ENCODE results near the gene ABLIM3. TPM values are rescaled to one million over a fixed set of nuclear protein-coding genes. Genes with fewer than 3 reads are reported as not detected.
"Not testable (repeated sequence)": the region's sequence is repeated elsewhere in the genome, so short reads cannot be mapped to it uniquely, and the experiment has no call there.

The ABLIM3 gene
- total RNA-seq, 1 donor from 2014 or later, result not detected

- no peak overlapping the region for H3K27ac Mint-ChIP-seq
- CTCF ChIA-PET, result no interaction called here
- peaks cover 41% of the 10 kb centered on the region for H3K27me3 Mint-ChIP-seq
- no peaks in the 10 kb centered on the region for H3K9me3 Mint-ChIP-seq
- DNase-seq (no peak), ATAC-seq (ENCODE audit: low read depth) (no peak)
- TF ChIP-seq CTCF (IDR thresholded peaks at IDR 0.05), result no peak
- H3K4me1 Mint-ChIP-seq, result no peaks in the 10 kb centered on the region
- H3K36me3 Mint-ChIP-seq (ENCODE audit: low read depth), result no peaks in the 10 kb centered on the region
- intact Hi-C loops (cut with micrococcal nuclease), result no loop called here
- H3K4me3 Mint-ChIP-seq, result no peak overlapping the region
- POLR2A ChIA-PET, result no interaction called here
Measured at GRCh38 chr5:149181732-149182131, 40.4 kb downstream of the ABLIM3 start.

- CTCF ChIA-PET, result no interaction called here
Measured at GRCh38 chr5:149182241-149182640, 40.9 kb downstream of the ABLIM3 start.

GRCh38 chr5:149185067-149185466, 43.8 kb downstream of the ABLIM3 start:
- Mint-ChIP-seq H3K4me1 (no peaks in the 10 kb centered on the region), H3K9me3 (no peaks in the 10 kb centered on the region), H3K36me3 (ENCODE audit: low read depth) (no peaks in the 10 kb centered on the region), H3K4me3 (no peak overlapping the region), H3K27ac (no peak overlapping the region), H3K27me3 (peaks cover 33% of the 10 kb centered on the region)
- no peak for DNase-seq
- intact Hi-C loops (cut with micrococcal nuclease), result no loop called here
- ChIA-PET CTCF (no interaction called here), POLR2A (no interaction called here)
- TF ChIP-seq CTCF (IDR thresholded peaks at IDR 0.05), result no peak
- ATAC-seq (ENCODE audit: low read depth), result no peak

More at GRCh38 chr5:149182241-149182640, 40.9 kb downstream of the ABLIM3 start:
- Mint-ChIP-seq H3K9me3 (no peaks in the 10 kb centered on the region), H3K27me3 (peaks cover 41% of the 10 kb centered on the region), H3K36me3 (ENCODE audit: low read depth) (no peaks in the 10 kb centered on the region), H3K27ac (no peak overlapping the region), H3K4me3 (no peak overlapping the region), H3K4me1 (no peaks in the 10 kb centered on the region)
- no peak for ATAC-seq (ENCODE audit: low read depth)
- POLR2A ChIA-PET, result no interaction called here
- no peak for DNase-seq
- no peak for TF ChIP-seq CTCF (IDR thresholded peaks at IDR 0.05)
- intact Hi-C loops (cut with micrococcal nuclease), result no loop called here

- ChIA-PET POLR2A (no interaction called here), CTCF (no interaction called here)
- Mint-ChIP-seq H3K36me3 (ENCODE audit: low read depth) (no peaks in the 10 kb centered on the region), H3K4me3 (no peak overlapping the region), H3K27me3 (peaks cover 21% of the 10 kb centered on the region), H3K9me3 (no peaks in the 10 kb centered on the region), H3K4me1 (no peaks in the 10 kb centered on the region), H3K27ac (no peak overlapping the region)
- intact Hi-C loops (cut with micrococcal nuclease), result no loop called here
- TF ChIP-seq CTCF (IDR thresholded peaks at IDR 0.05), result no peak
- no peak for DNase-seq
- ATAC-seq (ENCODE audit: low read depth), result no peak
Measured at GRCh38 chr5:149186506-149186905, 45.2 kb downstream of the ABLIM3 start.

GRCh38 chr5:149187617-149188016, 46.3 kb downstream of the ABLIM3 start:
- intact Hi-C loops (cut with micrococcal nuclease), result not testable (repeated sequence)

GRCh38 chr5:149188383-149188782, 47.1 kb downstream of the ABLIM3 start:
- no peak for ATAC-seq (ENCODE audit: low read depth)
- intact Hi-C loops (cut with micrococcal nuclease), result no loop called here
- DNase-seq, result no peak
- POLR2A ChIA-PET, result no interaction called here
- CTCF ChIA-PET, result no interaction called here
- no peaks in the 10 kb centered on the region for H3K36me3 Mint-ChIP-seq (ENCODE audit: low read depth)
- peaks cover 13% of the 10 kb centered on the region for H3K27me3 Mint-ChIP-seq
- H3K27ac Mint-ChIP-seq, result no peak overlapping the region
- no peaks in the 10 kb centered on the region for H3K4me1 Mint-ChIP-seq
- TF ChIP-seq CTCF (IDR thresholded peaks at IDR 0.05), result no peak
- H3K9me3 Mint-ChIP-seq, result no peaks in the 10 kb centered on the region
- H3K4me3 Mint-ChIP-seq, result no peak overlapping the region

More at GRCh38 chr5:149187617-149188016, 46.3 kb downstream of the ABLIM3 start:
- H3K27ac Mint-ChIP-seq; H3K4me1 Mint-ChIP-seq; H3K36me3 Mint-ChIP-seq (ENCODE audit: low read depth); ATAC-seq (ENCODE audit: low read depth); DNase-seq; CTCF ChIA-PET; H3K4me3 Mint-ChIP-seq; POLR2A ChIA-PET; H3K9me3 Mint-ChIP-seq: not testable (repeated sequence)
- H3K27me3 Mint-ChIP-seq, result peaks cover 17% of the 10 kb centered on the region

Measured in activated B cell treated with CpG ODN at 0.5 μM for 24 hours (primary cell).